HEK293T (cell line): ENCODE measurements around the gene MANBA.
A peak's percentile ranks its signal among the peaks of the same experiment; 100 is the strongest.

ENCODE experiments used
- CTCF ChIA-PET: fragments of 350-600 bp; formaldehyde crosslinking; extraction: SDS; loops from one replicate; lab custom pipeline; 2021; ENCODE audit warnings: antibody characterized with exemption, inconsistent platforms; lab: Yijun Ruan, JAX
- POLR2A ChIA-PET: fragments of 350-600 bp; formaldehyde crosslinking; extraction: SDS; loops from one replicate; lab custom pipeline; 2020; ENCODE audit warnings: antibody characterized with exemption, inconsistent platforms; lab: Yijun Ruan, JAX
- DNase-seq: peaks from one replicate; pipeline ENCODE4 v3.0.0; 2012; ENCODE audit warnings: mixed read lengths; ENCODE audit errors: extremely low spot score
- ARNT ChIP-seq: fragments of 450-650 bp; IDR thresholded peaks from 2 replicates; pipeline ENCODE4 v1.6.1; 2017; ENCODE audit warnings: mild to moderate bottlenecking
- BHLHE40 ChIP-seq: fragments of 450-650 bp; IDR thresholded peaks from 2 replicates; pipeline ENCODE4 v1.6.1; 2016; ENCODE audit warnings: mild to moderate bottlenecking, moderate library complexity, borderline replicate concordance
- CTBP1 ChIP-seq: fragments of 450-650 bp; IDR thresholded peaks from 2 replicates; pipeline ENCODE4 v1.6.1; 2016; ENCODE audit warnings: borderline replicate concordance
- ELF4 ChIP-seq: fragments of 450-650 bp; IDR thresholded peaks from 2 replicates; pipeline ENCODE4 v1.6.1; 2017; ENCODE audit warnings: antibody characterized with exemption
- FOXA1 ChIP-seq: fragments of 450-650 bp; IDR thresholded peaks from 2 replicates; pipeline ENCODE4 v1.6.1; 2016; ENCODE audit warnings: mild to moderate bottlenecking
- FOXK2 ChIP-seq: fragments of 450-650 bp; IDR thresholded peaks from 2 replicates; pipeline ENCODE4 v1.6.1; 2016; ENCODE audit warnings: mild to moderate bottlenecking
- FOXM1 ChIP-seq: fragments of 450-650 bp; IDR thresholded peaks from 2 replicates; pipeline ENCODE4 v1.6.1; 2017; ENCODE audit warnings: mild to moderate bottlenecking, borderline replicate concordance
- HDGF ChIP-seq: fragments of 450-650 bp; IDR thresholded peaks from 2 replicates; pipeline ENCODE4 v1.6.1; 2017; ENCODE audit warnings: antibody characterized with exemption, borderline replicate concordance
- L3MBTL2 ChIP-seq: fragments of 450-650 bp; conservative IDR thresholded peaks from 2 replicates; pipeline ENCODE4 v1.6.1; 2016; ENCODE audit warnings: mild to moderate bottlenecking
- LEF1 ChIP-seq: fragments of 450-650 bp; IDR thresholded peaks from 2 replicates; pipeline ENCODE4 v1.6.1; 2017; ENCODE audit warnings: mild to moderate bottlenecking, borderline replicate concordance
- NFRKB ChIP-seq: fragments of 450-650 bp; IDR thresholded peaks from 2 replicates; pipeline ENCODE4 v1.6.1; 2016; ENCODE audit warnings: mild to moderate bottlenecking, moderate library complexity
- PKNOX1 ChIP-seq: fragments of 450-650 bp; IDR thresholded peaks from 2 replicates; pipeline ENCODE4 v1.6.1; 2016
- SP1 ChIP-seq: fragments of 450-650 bp; IDR thresholded peaks from 2 replicates; pipeline ENCODE4 v1.6.1; 2017
- SUZ12 ChIP-seq: fragments of 450-650 bp; IDR thresholded peaks from 2 replicates; pipeline ENCODE4 v1.6.1; 2016; ENCODE audit warnings: mild to moderate bottlenecking
- TARDBP ChIP-seq: fragments of 450-650 bp; IDR thresholded peaks from 2 replicates; pipeline ENCODE4 v1.6.1; 2016
- ZNF384 ChIP-seq: fragments of 450-650 bp; IDR thresholded peaks from 2 replicates; pipeline ENCODE4 v1.6.1; 2016

MANBA gene

GRCh38 chr4:102736636-102737549 lies 23.9 kb downstream of the MANBA start:
- POLR2A ChIA-PET: interaction anchor here (0.6 to 2.6 kb wide), 3 partner anchors 24 to 288 kb away, joined by 3 to 11 read pairs (median 4); partner anchors contain the start of genes MANBA and UBE2D3
- no peak for DNase-seq
- CTCF ChIA-PET: interaction anchor here (0.9 kb wide), 1 partner anchor 116 kb away, joined by 3 read pairs; no protein-coding TSS in a partner anchor
- TF ChIP-seq HDGF (no peak), BHLHE40 (no peak), LEF1 (no peak), FOXA1 (0 out of 2 replicates have a peak, but pooled peaks have one; percentile 52)

GRCh38 chr4:102735582-102735981 lies 25.2 kb downstream of the MANBA start:
- no peak for DNase-seq
- POLR2A ChIA-PET: interaction anchor here (2.6 kb wide), 1 partner anchor 25 kb away, joined by 11 read pairs; the partner anchor contains the start of gene MANBA
- TF ChIP-seq ZNF384 (no peak), PKNOX1 (no peak), LEF1 (no peak), ARNT (no peak), SP1 (no peak), CTBP1 (no peak), BHLHE40 (no peak), NFRKB (no peak), TARDBP (no peak), FOXM1 (no peak), FOXA1 (no peak), FOXK2 (no peak), HDGF (no peak), ELF4 (no peak), L3MBTL2 (no peak), SUZ12 (no peak)
- CTCF ChIA-PET: interaction anchor here (0.6 kb wide), 1 partner anchor 26 kb away, joined by 3 read pairs; no protein-coding TSS in a partner anchor

- CTCF ChIA-PET: interaction anchor here (0.6 kb wide), 1 partner anchor 27 kb away, joined by 3 read pairs; no protein-coding TSS in a partner anchor
- TF ChIP-seq FOXK2: no peak
- no peak for TF ChIP-seq SP1
- TF ChIP-seq ARNT: no peak
- TF ChIP-seq NFRKB: no peak
- no peak for TF ChIP-seq TARDBP
- TF ChIP-seq PKNOX1: no peak
- TF ChIP-seq FOXM1: no peak
- TF ChIP-seq BHLHE40: no peak
- no peak for TF ChIP-seq SUZ12
- TF ChIP-seq LEF1: no peak
- DNase-seq: no peak
- POLR2A ChIA-PET: interaction anchor here (1.0 to 2.6 kb wide), 2 partner anchors 26 to 134 kb away, joined by 3 to 11 read pairs; partner anchors contain the start of genes CISD2 and MANBA
Observed at GRCh38 chr4:102734591-102735385, 26.0 kb downstream of the MANBA start.

- no peak for DNase-seq
- CTCF ChIA-PET: no interaction called here
Observed at GRCh38 chr4:102734116-102734515, 26.7 kb downstream of the MANBA start.

GRCh38 chr4:102733084-102733483 lies 27.7 kb downstream of the MANBA start:
- DNase-seq: no peak
- POLR2A ChIA-PET: no interaction called here
- TF ChIP-seq FOXK2 (no peak), LEF1 (no peak), CTBP1 (no peak), BHLHE40 (no peak), TARDBP (no peak), HDGF (no peak), L3MBTL2 (no peak), ELF4 (no peak), SUZ12 (no peak), PKNOX1 (no peak), FOXA1 (no peak), NFRKB (no peak), SP1 (no peak), ARNT (no peak), FOXM1 (no peak), ZNF384 (no peak)
- CTCF ChIA-PET: interaction anchor here (0.6 to 0.9 kb wide), 2 partner anchors 29 to 55 kb away, joined by 3 read pairs; no protein-coding TSS in a partner anchor

More at GRCh38 chr4:102734116-102734515, 26.7 kb downstream of the MANBA start:
- TF ChIP-seq FOXK2 (no peak), FOXA1 (no peak)
- POLR2A ChIA-PET: interaction anchor here (1.0 kb wide), 1 partner anchor 135 kb away, joined by 3 read pairs; the partner anchor contains the start of gene CISD2
